K562 (cell line): ENCODE results near the gene TOM1L2. TPM values are rescaled to one million over a fixed set of nuclear protein-coding genes. Genes with fewer than 3 reads are reported as not detected.

Experiments
- ADNP ChIP-seq: fragments of 200-800 bp; sonication (Bioruptor generic); IDR thresholded peaks from 2 replicates; pipeline ENCODE4 v1.6.1; 2016; ENCODE audit warnings: missing genetic modification characterization, missing compliant biosample characterization
- CCNT2 ChIP-seq: IDR thresholded peaks from 2 replicates; pipeline ENCODE4 v1.6.1; 2011; ENCODE audit warnings: borderline replicate concordance, low read depth, mild to moderate bottlenecking, moderate library complexity, mixed read lengths, low read length; ENCODE audit not compliant: insufficient read length; ENCODE audit errors: extremely low read depth
- DMBX1 ChIP-seq: fragments of 250-450 bp; sonication (Bioruptor Pico); IDR thresholded peaks from 2 replicates; pipeline ENCODE4 v1.8.0; 2022; ENCODE audit warnings: inconsistent platforms, mild to moderate bottlenecking, moderate library complexity, borderline replicate concordance
- DNMT1 ChIP-seq: fragments of 450-650 bp; IDR thresholded peaks from 2 replicates; pipeline ENCODE4 v1.6.1; 2016; ENCODE audit warnings: antibody characterized with exemption, mild to moderate bottlenecking
- HOMEZ ChIP-seq: fragments of 250-450 bp; sonication (Bioruptor Pico); IDR thresholded peaks from 2 replicates; pipeline ENCODE4 v1.4.0; 2020; ENCODE audit warnings: mild to moderate bottlenecking, moderate library complexity
- MAX ChIP-seq: sonication (generic); formaldehyde crosslinking; IDR thresholded peaks from 2 replicates; pipeline ENCODE4 v1.9.0; 2022; ENCODE audit warnings: mild to moderate bottlenecking, missing genetic modification reagents
- MCM7 ChIP-seq, 2 experiments: fragments of 450-650 bp; IDR thresholded peaks; 2 replicates each; pipeline ENCODE4 v1.6.1; 2016 to 2018
- MNT ChIP-seq, 2 experiments: fragments of 450-650 bp; conservative IDR thresholded peaks; 2 replicates each; pipeline ENCODE4 v1.6.1; 2017; ENCODE audit warnings: mild to moderate bottlenecking in 2 of 2, moderate library complexity in 2 of 2
- NONO ChIP-seq, 2 experiments: fragments of 200-400 bp in 1 of 2; fragments of 450-650 bp in 1 of 2; formaldehyde crosslinking in 1 of 2; IDR thresholded peaks; 2 replicates each; pipeline ENCODE4 v1.6.1; 2017; ENCODE audit warnings: low read depth in 2 of 2, mild to moderate bottlenecking in 2 of 2, moderate library complexity in 2 of 2, low read length in 1 of 2
- NR4A1 ChIP-seq, 2 experiments: fragments of 250-450 bp in 1 of 2; fragments of 450-650 bp in 1 of 2; sonication (Bioruptor Pico) in 1 of 2; IDR thresholded peaks; 2 replicates each; pipeline versions ENCODE4 v1.4.0 to v1.6.1; 2016 to 2020; ENCODE audit warnings: mild to moderate bottlenecking in 2 of 2, missing compliant biosample characterization in 1 of 2, missing genetic modification characterization in 1 of 2, moderate library complexity in 1 of 2
- PHF8 ChIP-seq: fragments of 200-600 bp; sonication (generic); IDR thresholded peaks from 2 replicates; pipeline ENCODE4 v1.6.1; 2012; ENCODE audit warnings: mixed run types, mild to moderate bottlenecking, inconsistent platforms, low read length, moderate library complexity, borderline replicate concordance
- SMARCC2 ChIP-seq: fragments of 450-650 bp; IDR thresholded peaks from 2 replicates; pipeline ENCODE4 v1.6.1; 2017; ENCODE audit warnings: antibody characterized with exemption, moderate library complexity, mild to moderate bottlenecking, low read depth
- TAF9B ChIP-seq: fragments of 450-650 bp; IDR thresholded peaks from 2 replicates; pipeline ENCODE4 v1.6.1; 2018; ENCODE audit warnings: mild to moderate bottlenecking; ENCODE audit not compliant: partially characterized antibody
- TFAP4 ChIP-seq: sonication (generic); formaldehyde crosslinking; IDR thresholded peaks from 2 replicates; pipeline ENCODE4 v1.8.0; 2022; ENCODE audit warnings: missing genetic modification reagents, mild to moderate bottlenecking, moderate library complexity, borderline replicate concordance
- U2AF1 ChIP-seq: fragments of 200-400 bp; formaldehyde crosslinking; optimal IDR thresholded peaks from 2 replicates; pipeline ENCODE3; 2017; ENCODE audit warnings: mild to moderate bottlenecking, low read depth, low read length, moderate library complexity
- ZNF124 ChIP-seq: sonication (generic); formaldehyde crosslinking; IDR thresholded peaks from 2 replicates; pipeline ENCODE4 v1.8.1; 2022; ENCODE audit warnings: missing genetic modification reagents
- ZNF41 ChIP-seq: fragments of 250-450 bp; sonication (Bioruptor Pico); conservative IDR thresholded peaks from 2 replicates; pipeline ENCODE4 v1.4.0; 2020; ENCODE audit warnings: mild to moderate bottlenecking
- ZNF518B ChIP-seq: fragments of 250-450 bp; sonication (Bioruptor Pico); IDR thresholded peaks from 2 replicates; pipeline ENCODE4 v1.5.0; 2021; ENCODE audit warnings: mild to moderate bottlenecking, moderate library complexity
- ZNF830 ChIP-seq: fragments of 250-450 bp; sonication (Bioruptor Pico); IDR thresholded peaks from 2 replicates; pipeline ENCODE4 v1.5.0; 2021; ENCODE audit warnings: mild to moderate bottlenecking
- polyA plus RNA-seq, 8 experiments: library from polyadenylated mRNA; depleted of rRNA in 4 of 8; stranded (reverse) in 5 of 8; unstranded in 3 of 8; fragments of >200 nt; fragmentation: Nextera tagmentation in 2 of 8; fragmentation: Illumina TruSeq in 1 of 8; extraction: Ambion mirVana in 2 of 8; extraction: Trizol in 1 of 8; gene quantifications; 2 replicates each; pipeline versions ENCODE4 v1.2.1 to v1.2.3, GENCODE V29; 2011 to 2014; ENCODE audit warnings: inconsistent platforms in 1 of 8, missing spikeins in 1 of 8
- total RNA-seq, 7 experiments: library from RNA; depleted of rRNA in 6 of 7; stranded (reverse); fragments of >200 nt in 6 of 7; fragmentation: Illumina TruSeq in 2 of 7; extraction: Trizol in 2 of 7; gene quantifications; 2 replicates each; pipeline versions ENCODE4 v1.2.1 to v1.2.3, GENCODE V29; 2011 to 2021; ENCODE audit warnings: low replicate concordance in 1 of 7

The TOM1L2 gene
- total and polyA plus RNA-seq, 9 of the 15 experiments (the other 6 are each of a cell fraction or from before 2014, with no cell fraction given), result 0.07 to 6.0 (median 2.5) TPM

GRCh38 chr17:17972126-17972951 lies at the start of gene TOM1L2, which contains the start of gene DRC3 (continued):
- no peak for TF ChIP-seq ZNF518B (CRISPR knock-in tag)
- TF ChIP-seq DNMT1, result no peak
- TF ChIP-seq ADNP (tag), result no peak
- TF ChIP-seq MNT (conservative IDR thresholded peaks at IDR 0.05), result peak; percentile 79 to 87
- peak; percentile 72 for TF ChIP-seq MAX (CRISPR knock-in tag)
- no peak for TF ChIP-seq ZNF830 (CRISPR knock-in tag)
- no peak for TF ChIP-seq U2AF1
- no peak for TF ChIP-seq NONO (IDR thresholded peaks at IDR 0.05; ENCODE audit: low read depth in 2 of 2, low read length in 1 of 2)
- TF ChIP-seq NR4A1 (CRISPR knock-in tag; IDR thresholded peaks at IDR 0.05), result no peak
- no peak for TF ChIP-seq NR4A1 (tag; IDR thresholded peaks at IDR 0.05)
- TF ChIP-seq SMARCC2, result no peak
- TF ChIP-seq MCM7 (IDR thresholded peaks at IDR 0.05), result no peak
- no peak for TF ChIP-seq ZNF124
- peak; percentile 66; the same call in 1 of the 2 replicates for TF ChIP-seq TFAP4 (CRISPR knock-in tag)
- no peak for TF ChIP-seq CCNT2
- TF ChIP-seq TAF9B, result no peak
- TF ChIP-seq PHF8, result peak; percentile 65; the same call in 1 of the 2 replicates
- no peak for TF ChIP-seq DMBX1 (CRISPR knock-in tag)
- TF ChIP-seq ZNF41 (CRISPR knock-in tag), result no peak
- no peak for TF ChIP-seq HOMEZ (CRISPR knock-in tag)
